SK-N-MC (cell line): Measurements from ENCODE around the gene PDE6H.

Experiments used
- EZH2 ChIP-seq: fragments of 200-600 bp; sonication (generic); IDR thresholded peaks from one replicate; pipeline ENCODE4 v1.6.1; 2017; ENCODE audit warnings: antibody characterized with exemption
- POLR2AphosphoS5 ChIP-seq: IDR thresholded peaks from 2 replicates; pipeline ENCODE4 v1.6.1; 2012; ENCODE audit warnings: mild to moderate bottlenecking, low read depth, low read length, borderline replicate concordance

DNA sequence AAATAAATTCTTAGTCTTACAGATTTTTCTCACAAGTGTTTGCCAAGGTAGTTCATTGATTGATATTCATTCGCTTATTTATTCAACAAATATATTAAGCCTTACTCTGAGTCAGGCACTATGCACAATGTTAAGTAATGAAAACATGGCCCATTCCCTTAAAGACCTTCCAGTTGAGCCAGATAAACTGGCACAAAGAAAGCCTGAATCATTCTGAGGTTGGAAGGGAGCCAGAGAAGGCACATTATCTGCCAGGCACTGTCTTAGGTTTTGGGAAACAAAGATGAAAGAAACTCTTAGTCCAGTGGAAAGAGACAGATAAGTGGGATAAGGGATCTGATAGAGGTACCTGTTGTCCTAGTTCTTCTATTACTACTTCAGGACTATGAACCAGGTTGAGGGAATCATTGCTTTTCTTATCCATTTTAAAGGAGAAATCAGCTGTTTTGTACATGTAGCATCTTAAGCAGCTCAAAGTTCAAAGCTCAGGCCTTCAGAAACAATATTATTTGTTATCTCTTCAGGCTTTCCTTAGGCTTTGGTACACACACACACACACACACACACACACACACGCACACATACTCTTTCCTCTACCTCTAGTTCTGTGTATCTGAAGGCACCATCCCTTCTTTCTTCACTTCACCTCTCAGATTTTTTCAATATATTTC lies 27.0 kb downstream of the PDE6H start:
- TF ChIP-seq EZH2 (no peak), POLR2AphosphoS5 (no peak)
